DND-41 (cell line): ENCODE results near the gene RAD51AP1.

ENCODE experiments used
- CTCF ChIP-seq: IDR thresholded peaks from 2 replicates; pipeline ENCODE4 v1.5.1; 2012; ENCODE audit warnings: borderline replicate concordance, low read length, moderate library complexity, mild to moderate bottlenecking; ENCODE audit not compliant: poor library complexity, severe bottlenecking; ENCODE audit errors: extremely low read depth
- EZH2 ChIP-seq: IDR thresholded peaks from 3 replicates; pipeline ENCODE4 v1.6.1; 2012; ENCODE audit warnings: borderline replicate concordance, low read depth, mild to moderate bottlenecking, moderate library complexity, low read length, inconsistent platforms; ENCODE audit not compliant: severe bottlenecking

DNA sequence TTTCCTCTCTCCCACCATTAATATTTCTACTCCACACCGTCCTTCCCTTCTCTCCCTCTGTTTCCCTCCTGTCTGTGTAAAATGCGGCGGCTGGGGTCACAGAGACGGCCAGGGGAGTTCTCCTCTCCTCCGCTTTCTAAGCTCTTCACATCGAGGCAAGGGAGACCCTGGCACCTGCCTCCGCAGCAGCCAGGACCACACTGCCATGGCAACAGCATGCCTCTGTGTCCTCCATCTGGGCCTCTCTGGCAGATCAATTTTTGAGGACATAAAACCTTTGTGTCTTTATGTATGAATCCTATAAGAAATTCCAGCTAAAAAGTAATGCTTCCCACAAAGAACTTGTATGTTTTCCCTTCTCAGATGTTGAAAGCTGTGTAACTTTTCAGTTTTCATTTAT, 64.7 kb downstream of the RAD51AP1 start:
- no peak for TF ChIP-seq CTCF
- TF ChIP-seq EZH2: no peak
